Ishikawa (cell line): ENCODE measurements around the gene LAMC1.

Source experiments
- CEBPB ChIP-seq: IDR thresholded peaks from 2 replicates; pipeline ENCODE4 v1.6.1; 2012
- CREB1 ChIP-seq: IDR thresholded peaks from 2 replicates; pipeline ENCODE4 v1.6.1; 2012; ENCODE audit warnings: low read depth
- EGR1 ChIP-seq: IDR thresholded peaks from 2 replicates; pipeline ENCODE4 v1.6.1; 2012
- EP300 ChIP-seq: IDR thresholded peaks from 2 replicates; pipeline ENCODE4 v1.6.1; 2012; ENCODE audit warnings: borderline replicate concordance
- FOXM1 ChIP-seq: IDR thresholded peaks from 2 replicates; pipeline ENCODE4 v1.6.1; 2012; ENCODE audit warnings: low read depth, borderline replicate concordance
- NFIC ChIP-seq: IDR thresholded peaks from 2 replicates; pipeline ENCODE4 v1.6.1; 2012
- RAD21 ChIP-seq: IDR thresholded peaks from 2 replicates; pipeline ENCODE4 v1.6.1; 2012; ENCODE audit warnings: low read depth
- TAF1 ChIP-seq: IDR thresholded peaks from 2 replicates; pipeline ENCODE4 v1.6.1; 2012; ENCODE audit warnings: low read depth, mild to moderate bottlenecking
- TCF12 ChIP-seq: IDR thresholded peaks from 2 replicates; pipeline ENCODE4 v1.6.1; 2012; ENCODE audit warnings: low read depth
- TEAD4 ChIP-seq: IDR thresholded peaks from 2 replicates; pipeline ENCODE4 v1.6.1; 2012
- YY1 ChIP-seq: IDR thresholded peaks from 2 replicates; pipeline ENCODE4 v1.6.1; 2012; ENCODE audit warnings: low read depth
- ZBTB7A ChIP-seq: IDR thresholded peaks from 2 replicates; pipeline ENCODE4 v1.6.1; 2012; ENCODE audit warnings: low read depth
- TF ChIP-seq, protein P1 (sequence below): IDR thresholded peaks from 2 replicates; pipeline ENCODE4 v1.6.1; 2012
- TF ChIP-seq, protein P2 (sequence below): IDR thresholded peaks from 2 replicates; pipeline ENCODE4 v1.6.1; 2012
- TF ChIP-seq, protein P3 (sequence below): IDR thresholded peaks from 2 replicates; pipeline ENCODE4 v1.6.1; 2012; ENCODE audit warnings: low read depth, mild to moderate bottlenecking

Gene LAMC1

DNA sequence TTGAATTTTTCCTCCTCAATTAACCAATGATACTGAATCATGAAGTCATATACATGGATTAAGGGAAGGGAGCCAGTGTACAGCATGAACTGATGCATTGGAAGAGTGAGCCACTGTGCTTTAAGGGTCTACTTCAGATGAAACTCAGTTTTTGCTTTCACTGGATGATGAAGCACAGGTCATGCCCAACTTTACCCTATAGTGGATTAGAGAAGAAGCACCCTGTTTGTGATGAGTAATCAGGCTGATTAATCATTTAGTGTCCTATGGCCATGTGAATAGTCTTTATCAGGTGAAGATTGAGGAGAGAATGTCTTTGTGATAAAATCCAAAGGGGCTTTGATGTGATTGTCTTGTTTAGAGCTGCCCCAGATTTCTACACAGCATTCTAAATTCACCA, 24.7 kb upstream of the LAMC1 start:
- TF ChIP-seq RAD21 (no peak), EP300 (no peak), CREB1 (no peak), YY1 (no peak)
- TF ChIP-seq, protein P1, sequence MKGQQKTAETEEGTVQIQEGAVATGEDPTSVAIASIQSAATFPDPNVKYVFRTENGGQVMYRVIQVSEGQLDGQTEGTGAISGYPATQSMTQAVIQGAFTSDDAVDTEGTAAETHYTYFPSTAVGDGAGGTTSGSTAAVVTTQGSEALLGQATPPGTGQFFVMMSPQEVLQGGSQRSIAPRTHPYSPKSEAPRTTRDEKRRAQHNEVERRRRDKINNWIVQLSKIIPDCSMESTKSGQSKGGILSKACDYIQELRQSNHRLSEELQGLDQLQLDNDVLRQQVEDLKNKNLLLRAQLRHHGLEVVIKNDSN, result no peak

DNA sequence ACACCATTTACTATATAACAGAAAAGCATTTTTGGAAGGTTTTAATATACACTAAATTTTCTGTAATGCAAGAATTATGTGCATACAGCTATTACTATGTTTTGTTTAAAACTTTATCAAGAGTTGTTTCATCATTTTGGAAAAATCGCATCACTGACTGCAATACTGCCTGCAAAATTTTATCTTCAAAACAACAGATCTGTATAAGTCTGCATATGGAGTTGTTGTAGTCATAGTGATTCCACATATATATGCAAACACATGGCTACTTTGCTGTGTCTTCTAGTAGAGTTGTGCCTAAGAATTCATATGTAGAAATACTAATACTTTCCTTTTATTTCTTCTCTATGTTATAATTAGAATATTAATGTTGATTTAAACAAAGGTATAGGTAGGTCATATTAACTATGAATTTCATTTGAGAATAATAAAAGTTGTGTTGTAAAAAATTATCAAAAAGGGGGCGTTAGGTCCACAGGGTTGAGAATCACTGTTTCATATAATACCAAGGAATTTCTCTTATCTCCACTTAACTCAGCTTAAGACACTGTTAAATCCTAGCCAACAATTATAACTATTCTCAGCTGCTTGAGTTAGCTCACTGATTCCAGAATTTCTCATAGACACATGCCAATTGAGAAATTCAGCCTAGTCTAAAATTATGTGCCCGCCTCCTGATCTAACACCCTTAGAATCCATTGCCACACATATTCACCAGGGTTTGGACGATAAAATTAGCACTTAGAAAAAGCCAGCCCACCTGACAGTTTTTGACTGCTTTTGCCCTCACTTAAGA, 22.9 kb upstream of the LAMC1 start:
- TF ChIP-seq EGR1 (no peak), TCF12 (no peak), TAF1 (no peak), CREB1 (no peak), YY1 (no peak), RAD21 (no peak), TEAD4 (no peak), NFIC (no peak), EP300 (no peak), CEBPB (no peak), ZBTB7A (no peak), FOXM1 (no peak)
- TF ChIP-seq, protein P2, sequence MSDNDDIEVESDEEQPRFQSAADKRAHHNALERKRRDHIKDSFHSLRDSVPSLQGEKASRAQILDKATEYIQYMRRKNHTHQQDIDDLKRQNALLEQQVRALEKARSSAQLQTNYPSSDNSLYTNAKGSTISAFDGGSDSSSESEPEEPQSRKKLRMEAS, result no peak
- TF ChIP-seq, protein P1, result no peak
- TF ChIP-seq, protein P3, sequence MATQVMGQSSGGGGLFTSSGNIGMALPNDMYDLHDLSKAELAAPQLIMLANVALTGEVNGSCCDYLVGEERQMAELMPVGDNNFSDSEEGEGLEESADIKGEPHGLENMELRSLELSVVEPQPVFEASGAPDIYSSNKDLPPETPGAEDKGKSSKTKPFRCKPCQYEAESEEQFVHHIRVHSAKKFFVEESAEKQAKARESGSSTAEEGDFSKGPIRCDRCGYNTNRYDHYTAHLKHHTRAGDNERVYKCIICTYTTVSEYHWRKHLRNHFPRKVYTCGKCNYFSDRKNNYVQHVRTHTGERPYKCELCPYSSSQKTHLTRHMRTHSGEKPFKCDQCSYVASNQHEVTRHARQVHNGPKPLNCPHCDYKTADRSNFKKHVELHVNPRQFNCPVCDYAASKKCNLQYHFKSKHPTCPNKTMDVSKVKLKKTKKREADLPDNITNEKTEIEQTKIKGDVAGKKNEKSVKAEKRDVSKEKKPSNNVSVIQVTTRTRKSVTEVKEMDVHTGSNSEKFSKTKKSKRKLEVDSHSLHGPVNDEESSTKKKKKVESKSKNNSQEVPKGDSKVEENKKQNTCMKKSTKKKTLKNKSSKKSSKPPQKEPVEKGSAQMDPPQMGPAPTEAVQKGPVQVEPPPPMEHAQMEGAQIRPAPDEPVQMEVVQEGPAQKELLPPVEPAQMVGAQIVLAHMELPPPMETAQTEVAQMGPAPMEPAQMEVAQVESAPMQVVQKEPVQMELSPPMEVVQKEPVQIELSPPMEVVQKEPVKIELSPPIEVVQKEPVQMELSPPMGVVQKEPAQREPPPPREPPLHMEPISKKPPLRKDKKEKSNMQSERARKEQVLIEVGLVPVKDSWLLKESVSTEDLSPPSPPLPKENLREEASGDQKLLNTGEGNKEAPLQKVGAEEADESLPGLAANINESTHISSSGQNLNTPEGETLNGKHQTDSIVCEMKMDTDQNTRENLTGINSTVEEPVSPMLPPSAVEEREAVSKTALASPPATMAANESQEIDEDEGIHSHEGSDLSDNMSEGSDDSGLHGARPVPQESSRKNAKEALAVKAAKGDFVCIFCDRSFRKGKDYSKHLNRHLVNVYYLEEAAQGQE, result no peak

DNA sequence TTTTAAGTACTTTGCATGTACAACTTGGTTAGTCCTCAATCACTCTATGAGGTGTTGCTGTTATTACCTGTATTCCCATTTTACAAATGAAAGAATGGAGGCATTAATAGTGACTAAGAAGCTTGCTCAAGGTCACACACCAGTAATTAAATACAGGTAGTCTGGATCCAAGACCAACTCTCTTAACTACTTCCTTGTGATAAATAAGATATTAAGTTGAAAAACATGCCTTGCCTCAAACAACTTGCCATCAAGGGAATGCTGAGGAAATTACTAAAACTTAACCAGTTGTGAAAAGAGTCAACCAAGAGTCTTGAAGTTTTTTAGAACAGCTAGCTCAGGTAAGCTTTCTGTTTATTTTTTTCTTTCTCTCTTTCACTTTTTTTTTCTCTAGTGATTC, 21.0 kb upstream of the LAMC1 start:
- TF ChIP-seq, protein P2, result no peak
- TF ChIP-seq ZBTB7A (no peak), FOXM1 (no peak), RAD21 (no peak), YY1 (no peak), TCF12 (no peak), CEBPB (no peak), TEAD4 (no peak)
- TF ChIP-seq, protein P3, result no peak

DNA sequence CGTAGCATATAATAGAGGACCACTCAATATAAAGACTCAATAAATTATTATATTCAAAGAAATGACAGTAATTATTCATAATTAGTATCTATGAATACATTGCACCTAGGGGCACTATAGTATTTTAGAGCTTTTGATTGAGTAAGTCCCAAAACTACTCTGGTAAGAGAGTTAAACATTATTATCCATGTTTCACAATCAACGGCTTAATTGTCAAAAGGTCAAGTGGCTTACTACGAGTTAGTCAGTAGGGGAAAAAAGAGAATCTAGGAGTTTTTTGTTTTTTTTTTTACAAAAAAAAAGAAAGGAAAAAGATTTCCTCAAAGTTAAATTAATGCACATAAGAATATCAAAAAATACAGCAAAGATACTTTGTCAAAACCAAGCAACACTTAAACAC, 20.4 kb upstream of the LAMC1 start:
- no peak for TF ChIP-seq CREB1
- no peak for TF ChIP-seq TEAD4
- TF ChIP-seq, protein P1, result no peak
- no peak for TF ChIP-seq TCF12
- TF ChIP-seq, protein P3, result no peak
- TF ChIP-seq EP300, result no peak
- TF ChIP-seq FOXM1, result no peak
- no peak for TF ChIP-seq YY1
- TF ChIP-seq EGR1, result no peak
- no peak for TF ChIP-seq TAF1
- no peak for TF ChIP-seq RAD21
- TF ChIP-seq ZBTB7A, result no peak
- TF ChIP-seq, protein P2, result no peak
- TF ChIP-seq CEBPB, result no peak
